ENCODE measurements around the gene CDK5RAP1.
A peak's percentile ranks its signal among the peaks of the same experiment; 100 is the strongest.

Gene CDK5RAP1

DNA sequence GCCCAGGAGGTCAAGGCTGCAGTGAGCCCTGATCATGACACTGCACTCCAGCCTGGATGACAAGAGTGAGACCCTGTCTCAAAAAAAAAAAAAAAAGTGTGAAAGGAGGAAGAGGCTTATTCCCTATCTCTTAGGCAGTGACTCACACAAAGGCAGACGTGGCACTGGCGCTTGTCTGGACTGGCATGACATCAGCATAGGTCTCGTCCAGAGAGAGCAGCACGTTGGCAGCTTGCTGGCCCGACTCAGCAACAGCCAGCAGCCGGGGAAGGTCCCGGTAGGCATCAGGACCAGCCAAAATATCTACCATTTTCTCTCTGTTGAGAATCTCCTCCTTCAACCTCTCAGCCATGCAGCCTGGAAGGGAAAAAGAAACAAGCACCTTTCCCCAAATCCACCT is 14.1 kb downstream of the CDK5RAP1 start:
- ChIA-PET CTCF (interaction anchor here (0.5 to 1.0 kb wide), 4 partner anchors 12 to 86 kb away, joined by 3 to 4 read pairs (median 4); no protein-coding TSS in a partner anchor), POLR2A (ENCODE audit: low non-redundant PET) (interaction anchor here (0.7 kb wide), 1 partner anchor 343 kb away, joined by 5 read pairs; no protein-coding TSS in a partner anchor)
- DNase-seq (ENCODE audit: low spot score) = peak; percentile 88
- TF ChIP-seq, protein P1, sequence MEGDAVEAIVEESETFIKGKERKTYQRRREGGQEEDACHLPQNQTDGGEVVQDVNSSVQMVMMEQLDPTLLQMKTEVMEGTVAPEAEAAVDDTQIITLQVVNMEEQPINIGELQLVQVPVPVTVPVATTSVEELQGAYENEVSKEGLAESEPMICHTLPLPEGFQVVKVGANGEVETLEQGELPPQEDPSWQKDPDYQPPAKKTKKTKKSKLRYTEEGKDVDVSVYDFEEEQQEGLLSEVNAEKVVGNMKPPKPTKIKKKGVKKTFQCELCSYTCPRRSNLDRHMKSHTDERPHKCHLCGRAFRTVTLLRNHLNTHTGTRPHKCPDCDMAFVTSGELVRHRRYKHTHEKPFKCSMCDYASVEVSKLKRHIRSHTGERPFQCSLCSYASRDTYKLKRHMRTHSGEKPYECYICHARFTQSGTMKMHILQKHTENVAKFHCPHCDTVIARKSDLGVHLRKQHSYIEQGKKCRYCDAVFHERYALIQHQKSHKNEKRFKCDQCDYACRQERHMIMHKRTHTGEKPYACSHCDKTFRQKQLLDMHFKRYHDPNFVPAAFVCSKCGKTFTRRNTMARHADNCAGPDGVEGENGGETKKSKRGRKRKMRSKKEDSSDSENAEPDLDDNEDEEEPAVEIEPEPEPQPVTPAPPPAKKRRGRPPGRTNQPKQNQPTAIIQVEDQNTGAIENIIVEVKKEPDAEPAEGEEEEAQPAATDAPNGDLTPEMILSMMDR (conservative IDR thresholded peaks at IDR 0.05; ENCODE audit: low read depth) = no peak
- H3K27ac ChIP-seq = peak overlapping the region; percentile 68

DNA sequence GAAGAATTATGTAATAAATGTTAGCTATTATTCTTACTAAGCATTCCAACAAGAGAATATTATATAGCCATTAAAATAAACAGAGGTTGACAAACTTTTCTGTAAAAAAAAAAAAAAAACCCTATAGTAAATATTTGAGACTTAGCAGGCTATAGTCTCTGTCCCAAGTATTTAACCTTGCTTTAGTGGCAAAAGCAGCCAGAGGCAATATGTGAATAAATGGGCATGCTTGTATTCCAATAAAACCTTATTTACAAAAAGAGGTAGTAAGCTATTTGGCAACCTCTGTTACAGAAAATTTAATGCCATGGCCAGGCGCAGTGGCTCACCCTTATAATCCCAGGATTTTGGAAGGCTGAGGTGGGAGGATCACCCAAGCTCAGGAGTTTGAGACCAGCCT is 14.6 kb downstream of the CDK5RAP1 start:
- CTCF ChIA-PET = interaction anchor here (0.5 to 1.0 kb wide), 3 partner anchors 13 to 48 kb away, joined by 3 to 4 read pairs (median 3); no protein-coding TSS in a partner anchor
- peak overlapping the region; percentile 68 for H3K27ac ChIP-seq
- TF ChIP-seq, protein P1 (conservative IDR thresholded peaks at IDR 0.05; ENCODE audit: low read depth) = no peak
- POLR2A ChIA-PET (ENCODE audit: low non-redundant PET) = interaction anchor here (0.7 kb wide), 1 partner anchor 344 kb away, joined by 5 read pairs; no protein-coding TSS in a partner anchor
- DNase-seq (ENCODE audit: low spot score) = no peak

DNA sequence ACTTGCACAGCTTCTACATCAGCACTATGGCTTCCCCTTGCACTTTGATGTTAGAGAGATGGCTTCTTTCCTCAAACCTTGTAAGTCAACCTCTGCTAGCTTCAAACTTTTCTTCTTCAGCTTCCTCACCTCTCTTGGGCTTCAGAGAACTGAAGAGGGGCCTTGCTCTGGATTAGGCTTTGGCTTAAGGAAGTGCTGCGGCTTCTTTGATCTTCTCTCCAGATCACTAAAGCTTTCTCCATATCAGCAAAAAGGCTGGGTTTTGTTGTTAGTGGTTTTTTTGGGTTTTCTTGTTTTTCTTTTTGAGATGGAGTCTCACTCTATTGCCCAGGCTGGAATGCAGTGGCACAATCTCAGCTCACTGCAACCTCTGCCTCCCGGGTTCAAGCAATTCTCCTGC is 24.0 kb downstream of the CDK5RAP1 start:
- POLR2A ChIA-PET (ENCODE audit: low non-redundant PET) = no interaction called here
- no peak for DNase-seq (ENCODE audit: low spot score)

DNA sequence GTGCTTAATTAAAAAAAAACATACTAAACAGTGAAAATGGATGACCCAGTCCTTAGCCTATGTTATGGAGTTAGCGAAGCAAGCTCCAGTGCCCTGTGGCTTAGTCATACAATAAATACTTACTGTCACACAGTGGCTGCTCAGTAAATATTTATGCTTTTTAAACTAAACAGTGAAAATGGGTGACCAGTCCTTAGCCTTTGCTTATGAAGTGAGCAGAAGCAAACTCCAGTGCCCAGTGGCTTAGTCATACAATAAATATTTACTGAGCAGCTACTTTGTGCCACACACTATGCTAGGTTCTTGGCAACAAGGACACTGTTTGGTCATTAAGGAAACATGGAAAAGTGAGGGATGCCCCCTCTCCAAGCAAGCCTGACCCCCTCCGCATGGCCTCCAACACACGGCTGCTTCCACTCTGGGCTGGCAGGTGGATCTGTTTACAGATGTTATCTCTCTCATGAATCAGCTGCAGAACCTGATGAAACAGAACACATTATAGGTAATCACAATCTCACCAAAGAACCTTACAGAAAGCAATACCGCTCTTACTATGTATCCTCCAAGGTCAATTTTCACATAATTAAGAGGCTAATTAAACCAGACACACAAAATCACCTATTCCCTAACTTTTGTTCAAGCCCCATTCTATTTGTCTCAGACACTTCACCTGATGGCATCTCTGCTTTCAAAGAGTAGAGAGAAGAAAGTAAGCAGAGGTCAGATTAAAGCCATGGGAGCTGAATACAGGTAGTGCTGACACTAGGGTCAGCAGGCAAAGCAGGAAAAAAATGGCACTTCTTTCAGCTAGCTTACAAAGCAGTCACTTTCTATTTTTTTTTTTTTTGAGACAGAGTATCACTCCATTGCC is 27.3 kb downstream of the CDK5RAP1 start:
- CTCF ChIA-PET = no interaction called here

More for the DNA sequence above, 24.0 kb downstream of the CDK5RAP1 start:
- H3K27ac ChIP-seq = no peak overlapping the region
- TF ChIP-seq, protein P1 (conservative IDR thresholded peaks at IDR 0.05; ENCODE audit: low read depth) = no peak
- CTCF ChIA-PET = no interaction called here

DNA sequence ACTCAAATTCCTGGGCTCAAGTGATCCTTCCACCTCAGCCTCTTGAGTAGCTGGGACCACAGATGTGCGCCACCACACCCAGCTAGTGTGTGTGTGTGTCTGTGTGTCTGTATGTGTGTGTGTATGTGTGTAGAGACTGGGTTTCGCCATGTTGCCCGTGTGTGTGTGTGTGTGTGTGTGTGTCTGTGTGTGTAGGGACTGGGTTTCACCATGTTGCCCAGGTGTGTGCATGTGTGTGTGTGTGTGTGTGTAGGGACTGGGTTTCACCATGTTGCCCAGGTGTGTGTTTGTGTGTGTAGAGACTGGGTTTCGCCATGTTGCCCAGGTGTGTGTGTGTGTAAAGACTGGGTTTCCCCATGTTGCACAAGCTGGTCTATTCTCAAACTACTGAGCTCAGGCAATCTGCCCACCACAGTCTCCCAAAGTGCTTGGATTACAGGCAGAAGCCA is 28.3 kb downstream of the CDK5RAP1 start:
- ChIA-PET CTCF (interaction anchor here (0.6 kb wide), 1 partner anchor 59 kb away, joined by 3 read pairs; no protein-coding TSS in a partner anchor), POLR2A (ENCODE audit: low non-redundant PET) (no interaction called here)
- TF ChIP-seq, protein P1 (conservative IDR thresholded peaks at IDR 0.05; ENCODE audit: low read depth) = no peak
- peak overlapping the region; percentile 4; the same call in 1 of the 2 replicates for H3K27ac ChIP-seq
- no peak for DNase-seq (ENCODE audit: low spot score)

More for the DNA sequence above, 27.3 kb downstream of the CDK5RAP1 start:
- POLR2A ChIA-PET (ENCODE audit: low non-redundant PET) = no interaction called here
- DNase-seq (ENCODE audit: low spot score) = no peak
- no peak overlapping the region for H3K27ac ChIP-seq
- TF ChIP-seq, protein P1 (conservative IDR thresholded peaks at IDR 0.05; ENCODE audit: low read depth) = no peak

DNA sequence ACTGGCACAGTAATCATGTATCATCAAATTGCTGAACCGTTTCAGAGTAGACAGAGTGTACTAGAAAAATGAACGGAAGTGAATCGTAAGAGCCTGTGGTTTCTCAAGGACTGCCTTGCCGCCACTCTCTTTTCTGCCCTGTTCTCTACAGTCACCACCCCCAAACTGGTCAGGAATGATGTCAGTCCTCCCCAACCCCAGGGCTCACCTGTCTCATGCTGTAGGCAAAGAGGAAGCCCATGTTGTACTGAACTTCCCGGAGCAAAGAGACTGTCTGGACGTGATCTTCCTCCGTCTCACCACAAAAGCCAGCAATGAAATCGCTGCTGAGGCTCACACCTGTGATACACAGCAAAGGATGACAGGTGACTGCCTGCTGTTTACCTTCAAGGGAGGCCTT is 31.0 kb downstream of the CDK5RAP1 start:
- TF ChIP-seq, protein P1 (conservative IDR thresholded peaks at IDR 0.05; ENCODE audit: low read depth) = no peak
- CTCF ChIA-PET = no interaction called here
- POLR2A ChIA-PET (ENCODE audit: low non-redundant PET) = no interaction called here
- no peak for DNase-seq (ENCODE audit: low spot score)
- H3K27ac ChIP-seq = no peak overlapping the region
